ENCODE data around the gene SPTBN5.

The SPTBN5 gene

DNA sequence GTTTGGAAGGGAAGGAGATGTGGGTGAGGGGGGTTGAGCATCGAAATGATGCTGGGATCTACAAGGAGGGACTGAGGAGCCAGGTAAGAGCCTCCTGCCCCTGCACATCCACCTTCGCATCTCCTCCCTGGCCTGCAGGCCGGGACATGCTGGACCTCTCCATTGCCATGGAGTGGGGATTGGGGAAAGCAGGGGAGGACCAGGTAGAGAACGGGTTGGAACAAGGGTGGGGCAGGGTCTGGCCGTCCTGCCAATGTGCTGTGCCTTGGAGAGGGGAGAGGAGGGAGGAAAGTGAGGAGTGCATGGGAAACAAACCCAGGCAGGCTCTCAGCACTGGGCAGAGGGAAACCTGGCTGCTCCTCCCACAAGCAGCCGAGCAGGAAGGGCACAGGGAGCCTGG is 44.6 kb downstream of the SPTBN5 start:
- Histone ChIP-seq H3K27me3 (peaks cover 12% of the 10 kb centered on the region), H3K4me3 (ENCODE audit: low read depth in 1 of 2, low read length in 1 of 2) (no peak overlapping the region), H3K4me1 (ENCODE audit: control insufficient read depth in 1 of 2, insufficient read depth in 1 of 2, low read depth in 1 of 2, low read length in 1 of 2) (no peaks in the 10 kb centered on the region), H3K36me3 (peaks cover 53% of the 10 kb centered on the region), H3K27ac (no peak overlapping the region), H3K9me3 (no peaks in the 10 kb centered on the region)
- TF ChIP-seq, protein P1, sequence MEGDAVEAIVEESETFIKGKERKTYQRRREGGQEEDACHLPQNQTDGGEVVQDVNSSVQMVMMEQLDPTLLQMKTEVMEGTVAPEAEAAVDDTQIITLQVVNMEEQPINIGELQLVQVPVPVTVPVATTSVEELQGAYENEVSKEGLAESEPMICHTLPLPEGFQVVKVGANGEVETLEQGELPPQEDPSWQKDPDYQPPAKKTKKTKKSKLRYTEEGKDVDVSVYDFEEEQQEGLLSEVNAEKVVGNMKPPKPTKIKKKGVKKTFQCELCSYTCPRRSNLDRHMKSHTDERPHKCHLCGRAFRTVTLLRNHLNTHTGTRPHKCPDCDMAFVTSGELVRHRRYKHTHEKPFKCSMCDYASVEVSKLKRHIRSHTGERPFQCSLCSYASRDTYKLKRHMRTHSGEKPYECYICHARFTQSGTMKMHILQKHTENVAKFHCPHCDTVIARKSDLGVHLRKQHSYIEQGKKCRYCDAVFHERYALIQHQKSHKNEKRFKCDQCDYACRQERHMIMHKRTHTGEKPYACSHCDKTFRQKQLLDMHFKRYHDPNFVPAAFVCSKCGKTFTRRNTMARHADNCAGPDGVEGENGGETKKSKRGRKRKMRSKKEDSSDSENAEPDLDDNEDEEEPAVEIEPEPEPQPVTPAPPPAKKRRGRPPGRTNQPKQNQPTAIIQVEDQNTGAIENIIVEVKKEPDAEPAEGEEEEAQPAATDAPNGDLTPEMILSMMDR (IDR thresholded peaks at IDR 0.05): no peak

DNA sequence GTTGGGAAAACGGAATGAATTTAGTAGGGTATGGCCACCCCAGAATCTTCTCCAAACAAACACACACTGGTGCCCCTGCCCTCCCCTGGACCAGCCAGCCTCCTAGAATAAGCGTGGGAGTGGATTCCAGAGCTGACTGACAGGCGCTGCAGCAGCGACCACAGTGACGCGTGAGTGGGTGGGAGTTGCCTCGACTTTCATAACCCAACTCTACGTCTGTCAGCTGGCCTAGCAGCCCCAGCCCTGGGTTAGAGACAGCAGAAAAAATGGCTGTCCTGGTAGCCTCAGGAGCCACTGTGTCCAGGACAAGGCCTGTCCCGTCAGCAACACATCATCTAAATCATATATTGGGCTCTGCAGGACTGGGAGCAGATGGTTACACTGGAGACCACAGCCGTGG is 45.2 kb downstream of the SPTBN5 start:
- Histone ChIP-seq H3K36me3 (peaks cover 58% of the 10 kb centered on the region), H3K4me1 (ENCODE audit: control insufficient read depth in 1 of 2, insufficient read depth in 1 of 2, low read depth in 1 of 2, low read length in 1 of 2) (no peaks in the 10 kb centered on the region), H3K9me3 (no peaks in the 10 kb centered on the region), H3K27me3 (peaks cover 12% of the 10 kb centered on the region), H3K4me3 (ENCODE audit: low read depth in 1 of 2, low read length in 1 of 2) (no peak overlapping the region), H3K27ac (no peak overlapping the region)
- TF ChIP-seq, protein P1 (IDR thresholded peaks at IDR 0.05): no peak

DNA sequence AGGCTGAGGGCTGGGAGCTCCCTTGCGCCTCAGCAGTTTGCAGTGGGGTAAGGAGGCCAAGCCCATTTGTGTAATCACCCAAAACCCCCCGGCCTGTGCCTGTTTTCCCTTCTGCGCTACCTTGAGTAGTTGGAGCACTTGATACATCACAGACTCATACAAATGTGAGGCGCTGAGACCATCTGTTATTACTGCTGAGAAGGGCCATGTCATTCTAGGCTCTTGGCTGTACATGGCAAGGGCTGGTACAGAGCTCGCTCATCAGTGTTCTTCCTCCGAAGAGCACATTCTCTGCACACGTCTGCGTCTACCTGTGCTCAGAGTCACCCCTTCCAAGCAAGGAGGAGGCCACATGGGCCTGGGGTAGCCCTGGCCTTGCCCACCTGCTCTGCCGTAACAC is 45.9 kb downstream of the SPTBN5 start:
- TF ChIP-seq, protein P1 (IDR thresholded peaks at IDR 0.05): no peak
- Histone ChIP-seq H3K27ac (no peak overlapping the region), H3K4me3 (ENCODE audit: low read depth in 1 of 2, low read length in 1 of 2) (no peak overlapping the region), H3K36me3 (peaks cover 64% of the 10 kb centered on the region), H3K4me1 (ENCODE audit: control insufficient read depth in 1 of 2, insufficient read depth in 1 of 2, low read depth in 1 of 2, low read length in 1 of 2) (no peaks in the 10 kb centered on the region), H3K9me3 (no peaks in the 10 kb centered on the region), H3K27me3 (peaks cover 12% of the 10 kb centered on the region)

DNA sequence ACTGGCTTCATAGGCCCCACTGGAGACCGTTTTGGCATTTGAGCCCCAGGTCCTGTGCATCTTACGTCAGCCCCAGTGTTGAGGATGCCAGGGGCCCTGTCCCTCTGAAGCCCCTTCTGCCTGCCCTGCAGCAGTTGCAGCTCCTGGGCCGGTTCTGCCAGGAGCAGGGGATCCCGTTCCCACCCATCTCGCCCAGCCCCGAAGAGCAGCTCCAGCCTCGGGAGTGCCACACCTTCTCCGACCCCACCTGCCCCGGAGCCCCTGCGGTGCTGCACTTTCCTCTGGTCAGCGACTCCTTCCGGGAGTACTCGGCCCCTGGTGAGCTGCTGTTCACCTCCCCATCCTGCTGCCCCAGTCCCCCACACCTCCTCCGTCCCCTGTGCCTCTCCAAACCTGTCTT is 46.6 kb downstream of the SPTBN5 start:
- Histone ChIP-seq H3K9me3 (no peaks in the 10 kb centered on the region), H3K27me3 (peaks cover 12% of the 10 kb centered on the region), H3K27ac (no peak overlapping the region), H3K4me3 (ENCODE audit: low read depth in 1 of 2, low read length in 1 of 2) (no peak overlapping the region), H3K4me1 (ENCODE audit: control insufficient read depth in 1 of 2, insufficient read depth in 1 of 2, low read depth in 1 of 2, low read length in 1 of 2) (no peaks in the 10 kb centered on the region), H3K36me3 (peaks cover 70% of the 10 kb centered on the region)
- TF ChIP-seq, protein P1 (IDR thresholded peaks at IDR 0.05): no peak

DNA sequence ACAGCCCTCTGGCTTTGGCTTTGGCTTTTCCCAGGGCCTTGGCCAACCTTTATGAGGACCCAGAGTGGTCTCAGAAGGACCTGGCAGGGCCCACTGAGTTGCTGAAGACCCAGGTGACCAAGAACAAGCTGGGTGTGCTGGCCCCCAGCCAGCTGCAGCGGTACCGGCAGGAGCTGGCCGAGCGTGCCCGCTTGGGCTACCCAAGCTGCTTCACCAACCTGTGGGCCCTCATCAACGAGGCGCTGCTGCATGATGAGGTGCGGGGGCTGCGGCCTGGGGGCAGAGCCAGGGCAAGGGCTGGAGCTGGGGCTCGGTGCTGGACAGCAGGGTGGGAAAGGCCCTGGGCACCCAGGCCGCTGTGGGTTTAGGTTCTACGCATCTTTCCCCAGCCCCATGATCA is 49.0 kb downstream of the SPTBN5 start:
- no peaks in the 10 kb centered on the region for H3K27me3 ChIP-seq
- H3K4me1 ChIP-seq (ENCODE audit: control insufficient read depth in 1 of 2, insufficient read depth in 1 of 2, low read depth in 1 of 2, low read length in 1 of 2): no peaks in the 10 kb centered on the region
- no peak overlapping the region for H3K27ac ChIP-seq
- H3K36me3 ChIP-seq: peaks cover 93% of the 10 kb centered on the region
- H3K9me3 ChIP-seq: no peaks in the 10 kb centered on the region
- H3K4me3 ChIP-seq (ENCODE audit: low read depth in 1 of 2, low read length in 1 of 2): no peak overlapping the region
- TF ChIP-seq, protein P1 (IDR thresholded peaks at IDR 0.05): no peak

DNA sequence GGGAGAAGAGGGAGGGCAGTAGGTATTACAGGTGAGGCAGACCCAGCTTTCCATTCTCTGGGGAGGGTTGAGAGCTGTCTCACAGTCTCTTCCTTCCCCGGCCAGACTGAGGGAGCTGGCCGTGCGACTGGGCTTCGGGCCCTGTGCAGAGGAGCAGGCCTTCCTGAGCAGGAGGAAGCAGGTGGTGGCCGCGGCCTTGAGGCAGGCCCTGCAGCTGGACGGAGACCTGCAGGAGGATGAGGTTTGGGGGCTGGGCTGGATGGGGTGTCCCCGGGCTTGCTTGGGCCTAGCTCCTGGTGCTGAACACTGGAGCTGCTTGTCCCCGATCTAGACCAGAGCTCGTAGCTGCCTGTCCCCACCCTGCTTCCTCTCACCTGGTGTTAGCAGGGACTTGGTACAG is 50.3 kb downstream of the SPTBN5 start:
- no peaks in the 10 kb centered on the region for H3K9me3 ChIP-seq
- H3K4me1 ChIP-seq (ENCODE audit: control insufficient read depth in 1 of 2, insufficient read depth in 1 of 2, low read depth in 1 of 2, low read length in 1 of 2): no peaks in the 10 kb centered on the region
- H3K27me3 ChIP-seq: no peaks in the 10 kb centered on the region
- H3K27ac ChIP-seq: no peak overlapping the region
- TF ChIP-seq, protein P1 (IDR thresholded peaks at IDR 0.05): no peak
- no peak overlapping the region for H3K4me3 ChIP-seq (ENCODE audit: low read depth in 1 of 2, low read length in 1 of 2)
- H3K36me3 ChIP-seq: peaks cover 84% of the 10 kb centered on the region
